NCI-H526 (cell line): ENCODE results near the gene INSR.
"Not testable (repeated sequence)": the region's sequence is repeated elsewhere in the genome, so short reads cannot be mapped to it uniquely, and the experiment has no call there.

Experiments used
- DNase-seq, 2 experiments: peaks; one replicate each; lab custom pipeline; 2025; lab: John Stamatoyannopoulos, UW

INSR gene

GRCh38 chr19:7224209-7224686 lies 70.0 kb downstream of the INSR start:
- DNase-seq = peak; percentile 38 to 43

- no peak for DNase-seq
These were observed 70.8 kb downstream of the INSR start for GRCh38 chr19:7223429-7223828.

- no peak for DNase-seq
These were observed 75.2 kb downstream of the INSR start for GRCh38 chr19:7219056-7219455.

- DNase-seq = no peak
These were observed 76.4 kb downstream of the INSR start for GRCh38 chr19:7217861-7218260.

GRCh38 chr19:7216373-7216902 lies 77.8 kb downstream of the INSR start:
- no peak for DNase-seq

GRCh38 chr19:7215176-7215575 lies 79.0 kb downstream of the INSR start:
- DNase-seq = no peak

GRCh38 chr19:7214324-7215089 lies 79.7 kb downstream of the INSR start:
- no peak for DNase-seq

- no peak for DNase-seq
These were observed 80.4 kb downstream of the INSR start for GRCh38 chr19:7213628-7214323.

GRCh38 chr19:7211191-7211951 lies 82.8 kb downstream of the INSR start:
- DNase-seq = no peak

- no peak for DNase-seq
These were observed 83.9 kb downstream of the INSR start for GRCh38 chr19:7210359-7210758.

GRCh38 chr19:7209597-7210325 lies 84.5 kb downstream of the INSR start:
- DNase-seq = not testable (repeated sequence)

- DNase-seq = not testable (repeated sequence)
These were observed 85.2 kb downstream of the INSR start for GRCh38 chr19:7209036-7209435.

- no peak for DNase-seq
These were observed 90.9 kb downstream of the INSR start for GRCh38 chr19:7203332-7203731.

- no peak for DNase-seq
These were observed 91.3 kb downstream of the INSR start for GRCh38 chr19:7202888-7203287.

- no peak for DNase-seq
These were observed 93.5 kb downstream of the INSR start for GRCh38 chr19:7200736-7201135.

GRCh38 chr19:7199613-7200533 lies 94.3 kb downstream of the INSR start:
- peak; percentile 45 to 65 for DNase-seq

GRCh38 chr19:7197760-7198696 lies 96.2 kb downstream of the INSR start:
- peak; percentile 54 to 90 for DNase-seq

GRCh38 chr19:7197119-7197759 lies 97.0 kb downstream of the INSR start:
- DNase-seq = peak; percentile 64 to 83

- DNase-seq = no peak
These were observed 97.5 kb downstream of the INSR start for GRCh38 chr19:7196763-7197118.
